ENCODE results near the gene LSM2.
A peak's percentile ranks its signal among the peaks of the same experiment; 100 is the strongest.

GRCh38 chr6:31829633-31830283 lies 23.0 kb upstream of the LSM2 start:
- TF ChIP-seq POLR2A (IDR thresholded peaks at IDR 0.05) (no peak), CTCF (IDR thresholded peaks at IDR 0.05 in 4 of 5, conservative IDR thresholded peaks at IDR 0.05 in 1 of 5) (peak; percentile 35 to 73 (median 43))

All from gastrocnemius medialis (tissue), 4 donors.